Trophoblast cell (in vitro differentiated cells and primary cell): ENCODE measurements around the gene MCOLN3.
"Not testable (repeated sequence)": the region's sequence is repeated elsewhere in the genome, so short reads cannot be mapped to it uniquely, and the experiment has no call there.

Experiments used
- DNase-seq, 2 donors: peaks; one replicate each; pipeline ENCODE4 v3.0.0-alpha.2; 2016
- H2AFZ ChIP-seq: 2 replicates; pipeline ENCODE4 v1.6.1; 2013; ENCODE audit warnings: low read length, moderate library complexity, mild to moderate bottlenecking; ENCODE audit not compliant: insufficient read depth, poor library complexity
- H2AK5ac ChIP-seq: 2 replicates; pipeline ENCODE4 v1.6.1; 2013; ENCODE audit warnings: mild to moderate bottlenecking, low read length
- H2BK120ac ChIP-seq: 2 replicates; pipeline ENCODE4 v1.6.1; 2013; ENCODE audit warnings: low read length, mild to moderate bottlenecking, moderate library complexity; ENCODE audit not compliant: insufficient read depth, poor library complexity
- H2BK12ac ChIP-seq: 2 replicates; pipeline ENCODE4 v1.6.1; 2013; ENCODE audit warnings: mild to moderate bottlenecking, low read length, moderate library complexity
- H2BK5ac ChIP-seq: 2 replicates; pipeline ENCODE4 v1.6.1; 2013; ENCODE audit warnings: low read length, low read depth, moderate library complexity, mild to moderate bottlenecking; ENCODE audit not compliant: poor library complexity
- H3K14ac ChIP-seq: 2 replicates; pipeline ENCODE4 v1.6.1; 2013; ENCODE audit warnings: mild to moderate bottlenecking, low read length
- H3K18ac ChIP-seq: 2 replicates; pipeline ENCODE4 v1.6.1; 2013; ENCODE audit warnings: mild to moderate bottlenecking, low read length
- H3K23ac ChIP-seq: 2 replicates; pipeline ENCODE4 v1.6.1; 2013; ENCODE audit warnings: low read length
- H3K27ac ChIP-seq: 2 replicates; pipeline ENCODE4 v1.5.1; 2013; ENCODE audit warnings: low read depth, mild to moderate bottlenecking, inconsistent platforms, low read length, moderate library complexity
- H3K27me3 ChIP-seq: 2 replicates; pipeline ENCODE4 v1.6.1; 2013; ENCODE audit warnings: inconsistent platforms, mild to moderate bottlenecking, low read length, moderate library complexity; ENCODE audit not compliant: insufficient read depth
- H3K36me3 ChIP-seq, 2 experiments: 1 replicate in 1 of 2; 2 replicates in 1 of 2; pipeline ENCODE4 v1.6.1; 2013; ENCODE audit warnings: low read length in 2 of 2, mild to moderate bottlenecking in 2 of 2, moderate library complexity in 1 of 2; ENCODE audit not compliant: insufficient read depth in 2 of 2, control insufficient read depth in 1 of 2
- H3K4ac ChIP-seq: 2 replicates; pipeline ENCODE4 v1.6.1; 2013; ENCODE audit warnings: low read depth, mild to moderate bottlenecking, low read length, moderate library complexity
- H3K4me1 ChIP-seq, 2 experiments: 1 replicate in 1 of 2; 2 replicates in 1 of 2; pipeline ENCODE4 v1.6.1; 2013; ENCODE audit warnings: low read length in 2 of 2, mild to moderate bottlenecking in 2 of 2, moderate library complexity in 1 of 2; ENCODE audit not compliant: insufficient read depth in 2 of 2, control insufficient read depth in 1 of 2
- H3K4me2 ChIP-seq: 2 replicates; pipeline ENCODE4 v1.6.1; 2013; ENCODE audit warnings: inconsistent platforms, mild to moderate bottlenecking, low read length, moderate library complexity
- H3K4me3 ChIP-seq: 2 replicates; pipeline ENCODE4 v1.5.1; 2013; ENCODE audit warnings: mild to moderate bottlenecking, low read depth, low read length, inconsistent platforms
- H3K79me1 ChIP-seq: one replicate; pipeline ENCODE4 v1.6.1; 2013; ENCODE audit warnings: low read length
- H3K79me2 ChIP-seq: 2 replicates; pipeline ENCODE4 v1.6.1; 2013; ENCODE audit warnings: low read length, mild to moderate bottlenecking; ENCODE audit not compliant: control insufficient read depth, insufficient read depth, poor library complexity
- H3K9ac ChIP-seq: 2 replicates; pipeline ENCODE4 v1.6.1; 2013; ENCODE audit warnings: mild to moderate bottlenecking, low read length
- H3K9me3 ChIP-seq: 2 replicates; pipeline ENCODE4 v1.6.1; 2013; ENCODE audit warnings: low read depth, mild to moderate bottlenecking, control low read depth, inconsistent platforms, low read length; ENCODE audit not compliant: insufficient read depth
- H4K12ac ChIP-seq: 2 replicates; pipeline ENCODE4 v1.6.1; 2013; ENCODE audit warnings: low read depth, mild to moderate bottlenecking, low read length, moderate library complexity
- H4K8ac ChIP-seq: 2 replicates; pipeline ENCODE4 v1.6.1; 2013; ENCODE audit warnings: low read depth, mild to moderate bottlenecking, low read length, moderate library complexity
- H4K91ac ChIP-seq: one replicate; pipeline ENCODE4 v1.6.1; 2013; ENCODE audit warnings: low read depth, mild to moderate bottlenecking, low read length, moderate library complexity
- WGBS: extraction: QIAGEN DNeasy Blood & Tissue Kit; methylation state at CpG from one replicate; pipeline ENCODE4 v1.1.7; 2013; ENCODE audit warnings: missing lambda C conversion rate; ENCODE audit not compliant: insufficient read length, insufficient coverage; ENCODE audit errors: extremely low coverage; 5-methylcytosine and 5-hydroxymethylcytosine counted together

MCOLN3 gene

GRCh38 chr1:85019994-85020393 lies 28.3 kb downstream of the MCOLN3 start:
- Histone ChIP-seq H2BK5ac (no peak overlapping the region), H4K8ac (no peak overlapping the region), H3K4me1 (no peaks in the 10 kb centered on the region), H3K9me3 (no peaks in the 10 kb centered on the region), H2AK5ac (no peak overlapping the region), H3K79me1 (no peaks in the 10 kb centered on the region), H3K4ac (no peak overlapping the region), H3K27me3 (no peaks in the 10 kb centered on the region), H3K79me2 (no peaks in the 10 kb centered on the region), H3K4me2 (no peak overlapping the region), H3K18ac (no peak overlapping the region), H3K14ac (no peak overlapping the region), H3K27ac (no peak overlapping the region), H3K4me3 (no peak overlapping the region), H3K23ac (no peak overlapping the region), H2BK120ac (no peak overlapping the region), H2BK12ac (no peak overlapping the region), H2AFZ (no peak overlapping the region), H4K12ac (no peak overlapping the region), H3K9ac (no peak overlapping the region), H4K91ac (no peak overlapping the region), H3K36me3 (no peaks in the 10 kb centered on the region)
- no peak for DNase-seq
- whole genome bisulfite sequencing = no CpG with 5 or more reads among the region's 4 CpGs

- Histone ChIP-seq H4K12ac (no peak overlapping the region), H3K4me1 (no peaks in the 10 kb centered on the region), H2AFZ (no peak overlapping the region), H3K27ac (no peak overlapping the region), H2AK5ac (no peak overlapping the region), H3K27me3 (no peaks in the 10 kb centered on the region), H4K91ac (no peak overlapping the region), H3K4me3 (no peak overlapping the region), H3K18ac (no peak overlapping the region), H2BK120ac (no peak overlapping the region), H4K8ac (no peak overlapping the region), H3K79me2 (no peaks in the 10 kb centered on the region), H3K9ac (no peak overlapping the region), H3K14ac (no peak overlapping the region), H3K4ac (no peak overlapping the region), H3K23ac (no peak overlapping the region), H3K4me2 (no peak overlapping the region), H2BK12ac (no peak overlapping the region), H2BK5ac (no peak overlapping the region), H3K9me3 (no peaks in the 10 kb centered on the region), H3K79me1 (no peaks in the 10 kb centered on the region), H3K36me3 (no peaks in the 10 kb centered on the region)
- WGBS = no CpG with 5 or more reads among the region's 1 CpG
- no peak for DNase-seq
These were observed 32.5 kb downstream of the MCOLN3 start for GRCh38 chr1:85015826-85016225.

DNA sequence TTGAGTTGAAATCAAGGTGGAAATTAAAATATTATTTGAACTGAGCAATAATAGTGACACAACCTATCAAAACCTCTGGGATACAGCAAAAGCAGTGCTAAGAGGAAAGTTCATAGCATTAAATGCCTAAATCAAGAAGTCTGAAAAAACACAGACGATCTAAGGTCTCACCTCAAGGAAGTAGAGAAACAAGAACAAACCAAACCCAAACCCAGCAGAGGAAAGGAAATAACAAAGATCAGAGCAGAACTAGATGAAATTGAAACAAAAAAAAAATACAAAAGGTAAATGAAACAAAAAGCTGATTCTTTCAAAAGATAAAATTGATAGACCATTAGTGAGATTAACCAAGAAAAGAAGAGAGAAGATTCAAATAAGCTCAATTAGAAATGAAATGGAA lies 42.7 kb downstream of the MCOLN3 start:
- not testable (repeated sequence) for H3K27ac ChIP-seq, H3K18ac ChIP-seq, H2BK12ac ChIP-seq, H2AK5ac ChIP-seq, H2BK5ac ChIP-seq, H3K9me3 ChIP-seq, H3K4me2 ChIP-seq, H4K91ac ChIP-seq, H2BK120ac ChIP-seq, H3K27me3 ChIP-seq, H3K36me3 ChIP-seq, H3K4me3 ChIP-seq, H3K79me1 ChIP-seq, H3K23ac ChIP-seq, H3K4me1 ChIP-seq, H3K14ac ChIP-seq, DNase-seq, H3K79me2 ChIP-seq, H2AFZ ChIP-seq, H3K9ac ChIP-seq, H4K8ac ChIP-seq, H4K12ac ChIP-seq, H3K4ac ChIP-seq
- WGBS = no CpG with 5 or more reads among the region's 1 CpG

DNA sequence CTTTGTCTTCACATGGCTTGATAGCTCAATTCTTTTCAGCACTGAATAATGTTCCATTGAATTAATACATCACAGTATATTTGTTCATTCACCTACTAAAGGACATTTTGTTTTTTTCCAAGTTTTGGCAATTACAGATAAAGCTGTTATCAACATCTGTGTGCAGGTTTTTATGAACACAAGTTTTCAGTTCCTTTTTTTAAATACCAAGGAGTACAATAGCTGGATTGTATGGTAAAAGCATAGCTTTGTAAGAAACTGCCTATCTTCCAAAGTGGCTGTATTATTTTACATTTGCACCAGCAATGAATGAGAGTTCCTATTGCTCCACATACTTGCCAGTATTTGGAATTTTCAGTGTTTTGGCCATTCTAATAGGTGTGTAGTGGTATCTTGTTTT lies 46.6 kb downstream of the MCOLN3 start:
- Histone ChIP-seq H4K91ac (no peak overlapping the region), H3K4me2 (no peak overlapping the region), H4K12ac (no peak overlapping the region), H3K36me3 (no peaks in the 10 kb centered on the region), H2BK5ac (no peak overlapping the region), H3K79me2 (no peaks in the 10 kb centered on the region), H4K8ac (no peak overlapping the region), H2AFZ (no peak overlapping the region), H3K9me3 (no peaks in the 10 kb centered on the region), H3K14ac (no peak overlapping the region), H2BK120ac (no peak overlapping the region), H3K9ac (no peak overlapping the region), H3K4ac (no peak overlapping the region), H3K27ac (no peak overlapping the region), H3K79me1 (no peaks in the 10 kb centered on the region), H3K23ac (no peak overlapping the region), H3K4me1 (peaks cover 9 to 10% of the 10 kb centered on the region in 2 experiments), H2AK5ac (no peak overlapping the region), H3K18ac (no peak overlapping the region), H3K27me3 (peaks cover 29% of the 10 kb centered on the region), H3K4me3 (no peak overlapping the region), H2BK12ac (no peak overlapping the region)
- no peak for DNase-seq
